Stimulated activated CD4-positive, alpha-beta T cell treated with anti-CD3 and anti-CD28 coated beads, Interleukin-15, amount 100 ng/mL, for 48 hours (primary cell): ENCODE data around the gene NUDT9.
"Not testable (repeated sequence)": the region's sequence is repeated elsewhere in the genome, so short reads cannot be mapped to it uniquely, and the experiment has no call there.

Experiments used
- DNase-seq, 2 donors: peaks; one replicate each; pipeline ENCODE4 v3.0.0-alpha.2; 2020; ENCODE audit warnings: low read depth in 2 of 2

NUDT9 gene

GRCh38 chr4:87409420-87409939, 12.9 kb upstream of the NUDT9 start:
- DNase-seq: no peak

- no peak for DNase-seq
These were observed 12.2 kb upstream of the NUDT9 start for GRCh38 chr4:87410157-87410556.

GRCh38 chr4:87410679-87411078, 11.7 kb upstream of the NUDT9 start:
- DNase-seq: no peak

- DNase-seq: no peak
These were observed 7.6 kb upstream of the NUDT9 start for GRCh38 chr4:87414816-87415215.

GRCh38 chr4:87416965-87417364, 5.4 kb upstream of the NUDT9 start:
- no peak for DNase-seq

GRCh38 chr4:87418410-87418809, 4.0 kb upstream of the NUDT9 start:
- DNase-seq: not testable (repeated sequence)

GRCh38 chr4:87419578-87420249, 2.7 kb upstream of the NUDT9 start:
- DNase-seq: no peak

GRCh38 chr4:87420276-87420830, 2.0 kb upstream of the NUDT9 start:
- no peak for DNase-seq

GRCh38 chr4:87423317-87424098, 1.1 kb downstream of the NUDT9 start:
- no peak for DNase-seq

GRCh38 chr4:87424099-87424543, 1.7 kb downstream of the NUDT9 start:
- DNase-seq: not testable (repeated sequence)

- DNase-seq: no peak
These were observed 3.3 kb downstream of the NUDT9 start for GRCh38 chr4:87425711-87426110.

GRCh38 chr4:87426865-87427517, 4.6 kb downstream of the NUDT9 start:
- no peak for DNase-seq

GRCh38 chr4:87427518-87427868, 5.1 kb downstream of the NUDT9 start:
- no peak for DNase-seq

GRCh38 chr4:87428979-87429378, 6.6 kb downstream of the NUDT9 start:
- no peak for DNase-seq

- no peak for DNase-seq
These were observed 7.7 kb downstream of the NUDT9 start for GRCh38 chr4:87430038-87430437.

GRCh38 chr4:87433342-87433741, 11.0 kb downstream of the NUDT9 start:
- DNase-seq: no peak

- DNase-seq: no peak
These were observed 20.5 kb downstream of the NUDT9 start for GRCh38 chr4:87442889-87443288.

GRCh38 chr4:87444741-87445140, 22.4 kb downstream of the NUDT9 start:
- DNase-seq: no peak

- no peak for DNase-seq
These were observed 23.6 kb downstream of the NUDT9 start for GRCh38 chr4:87445964-87446363.

- DNase-seq: not testable (repeated sequence)
These were observed 24.0 kb downstream of the NUDT9 start for GRCh38 chr4:87446375-87446774.

- DNase-seq: no peak
These were observed 29.2 kb downstream of the NUDT9 start for GRCh38 chr4:87451537-87451936.

- DNase-seq: no peak
These were observed 36.5 kb downstream of the NUDT9 start for GRCh38 chr4:87458913-87459312.
